Measurements from ENCODE around the gene LMF1.

DNA sequence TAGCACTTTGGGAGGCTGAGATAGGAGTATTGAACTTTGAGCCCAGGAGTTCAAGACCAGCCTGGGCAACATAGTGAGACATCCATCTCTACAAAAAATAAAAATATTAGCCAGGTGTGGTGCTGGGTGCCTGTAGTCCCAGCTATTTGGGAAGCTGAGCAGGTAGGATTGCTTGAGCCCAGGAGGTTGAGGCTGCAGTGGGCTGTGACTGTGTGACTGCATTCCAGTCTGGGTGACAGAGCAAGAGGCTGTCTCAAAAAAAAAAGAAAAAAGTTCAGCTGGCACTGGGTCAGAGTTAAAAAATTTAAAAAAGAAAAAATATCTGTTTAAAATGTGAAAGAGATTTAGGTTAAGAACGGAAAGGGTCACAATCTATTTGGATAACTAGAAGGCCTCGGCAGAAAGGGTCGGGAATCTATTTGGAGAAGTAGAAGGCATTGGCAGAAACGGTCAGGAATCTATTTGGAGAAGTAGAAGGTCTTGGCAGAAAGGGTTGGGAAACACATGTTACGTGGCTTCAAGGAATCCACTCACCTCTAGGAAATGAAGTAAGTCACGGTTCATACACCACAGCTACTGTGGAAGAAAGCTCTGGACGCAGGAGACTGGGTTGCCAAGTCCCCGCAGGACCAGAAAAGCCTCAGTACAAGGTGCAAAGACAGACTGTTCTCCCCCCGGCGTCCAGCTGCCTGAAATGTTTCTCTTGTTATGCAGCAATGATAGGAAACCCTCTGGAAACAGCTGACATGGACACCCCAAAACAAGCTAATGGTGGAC lies 25.3 kb downstream of the LMF1 start:
- TF ChIP-seq, protein P1, sequence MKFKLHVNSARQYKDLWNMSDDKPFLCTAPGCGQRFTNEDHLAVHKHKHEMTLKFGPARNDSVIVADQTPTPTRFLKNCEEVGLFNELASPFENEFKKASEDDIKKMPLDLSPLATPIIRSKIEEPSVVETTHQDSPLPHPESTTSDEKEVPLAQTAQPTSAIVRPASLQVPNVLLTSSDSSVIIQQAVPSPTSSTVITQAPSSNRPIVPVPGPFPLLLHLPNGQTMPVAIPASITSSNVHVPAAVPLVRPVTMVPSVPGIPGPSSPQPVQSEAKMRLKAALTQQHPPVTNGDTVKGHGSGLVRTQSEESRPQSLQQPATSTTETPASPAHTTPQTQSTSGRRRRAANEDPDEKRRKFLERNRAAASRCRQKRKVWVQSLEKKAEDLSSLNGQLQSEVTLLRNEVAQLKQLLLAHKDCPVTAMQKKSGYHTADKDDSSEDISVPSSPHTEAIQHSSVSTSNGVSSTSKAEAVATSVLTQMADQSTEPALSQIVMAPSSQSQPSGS (IDR thresholded peaks at IDR 0.05; ENCODE audit: low read length): no peak
- TF ChIP-seq SIX5 (IDR thresholded peaks at IDR 0.05; ENCODE audit: low read depth, low read length) (no peak), SP4 (IDR thresholded peaks at IDR 0.05; ENCODE audit: low read length) (no peak)

Measured in H1 (cell line).